HG03045 (cell line): ENCODE data around the gene FFAR3.

Experiments used
- ATAC-seq: cut with Tn5 transposase; IDR thresholded peaks from one replicate; pipeline ENCODE4 v1.9.1; 2021; ENCODE audit warnings: mild to moderate bottlenecking, moderate library complexity; ENCODE audit not compliant: unreplicated experiment

The FFAR3 gene

GRCh38 chr19:35357867-35358573, at the start of gene FFAR3:
FFAR3 (plus strand) TSS chr19:35358460; CDS start chr19:35358891, 431 bp downstream.
- no peak for ATAC-seq

GRCh38 chr19:35308910-35309309, 49.4 kb upstream of the FFAR3 start:
- no peak for ATAC-seq

DNA sequence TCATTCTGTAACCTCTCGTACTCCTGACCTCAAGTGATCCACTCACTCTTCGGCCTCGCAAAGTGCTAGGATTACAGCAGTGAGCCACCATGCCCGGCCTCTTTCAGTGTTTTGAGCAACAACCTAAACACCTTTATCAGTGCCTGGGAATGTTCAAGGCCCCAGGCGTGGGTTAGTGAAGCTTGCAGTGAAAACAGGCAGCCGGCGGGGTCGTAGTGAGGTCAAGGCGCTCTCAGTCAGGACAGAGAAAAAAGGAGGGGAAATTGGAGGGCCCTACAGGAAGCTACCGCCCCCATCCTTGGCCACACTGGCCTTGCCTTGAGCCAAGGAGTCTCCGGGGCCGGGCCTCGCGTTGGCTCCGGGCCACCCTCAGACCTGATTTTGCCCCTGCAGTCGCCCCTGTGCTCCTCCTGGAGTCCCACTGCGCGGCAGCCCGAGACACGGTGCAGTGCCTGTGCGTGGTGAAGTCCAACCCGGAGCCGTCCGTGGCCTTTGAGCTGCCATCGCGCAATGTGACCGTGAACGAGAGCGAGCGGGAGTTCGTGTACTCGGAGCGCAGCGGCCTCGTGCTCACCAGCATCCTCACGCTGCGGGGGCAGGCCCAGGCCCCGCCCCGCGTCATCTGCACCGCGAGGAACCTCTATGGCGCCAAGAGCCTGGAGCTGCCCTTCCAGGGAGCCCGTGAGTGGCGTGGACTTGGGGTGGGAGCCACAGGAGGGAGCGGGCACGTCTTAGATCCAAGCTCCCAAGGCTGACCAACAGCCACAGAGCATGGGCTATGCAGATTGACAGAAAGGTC, 48.6 kb upstream of the FFAR3 start:
- ATAC-seq = no peak

DNA sequence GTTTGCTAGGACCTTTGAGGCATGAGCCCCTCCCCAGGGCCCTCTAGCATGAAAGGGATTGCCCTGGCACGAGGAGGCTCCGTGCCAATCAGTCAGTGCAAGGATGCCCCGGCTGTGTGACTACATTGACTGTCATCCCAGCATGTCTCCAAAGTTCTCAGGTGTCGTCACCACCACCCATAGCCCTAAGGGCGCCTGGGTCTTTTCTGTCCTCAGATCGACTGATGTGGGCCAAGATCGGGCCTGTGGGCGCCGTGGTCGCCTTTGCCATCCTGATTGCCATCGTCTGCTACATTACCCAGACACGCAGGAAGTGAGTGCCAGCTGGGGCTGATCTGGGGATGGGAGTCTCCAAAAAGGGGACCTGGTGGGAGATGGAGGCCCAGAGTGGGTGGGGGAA, 47.9 kb upstream of the FFAR3 start:
- no peak for ATAC-seq

- ATAC-seq = no peak
Observed at GRCh38 chr19:35310811-35311465, 47.3 kb upstream of the FFAR3 start.

- ATAC-seq = no peak
Observed at GRCh38 chr19:35311901-35312665, 46.2 kb upstream of the FFAR3 start.

- no peak for ATAC-seq
Observed at GRCh38 chr19:35313587-35313986, 44.7 kb upstream of the FFAR3 start.

- ATAC-seq = no peak
Observed at GRCh38 chr19:35314031-35314430, 44.2 kb upstream of the FFAR3 start.

- ATAC-seq = no peak
Observed at GRCh38 chr19:35314858-35315470, 43.3 kb upstream of the FFAR3 start.

DNA sequence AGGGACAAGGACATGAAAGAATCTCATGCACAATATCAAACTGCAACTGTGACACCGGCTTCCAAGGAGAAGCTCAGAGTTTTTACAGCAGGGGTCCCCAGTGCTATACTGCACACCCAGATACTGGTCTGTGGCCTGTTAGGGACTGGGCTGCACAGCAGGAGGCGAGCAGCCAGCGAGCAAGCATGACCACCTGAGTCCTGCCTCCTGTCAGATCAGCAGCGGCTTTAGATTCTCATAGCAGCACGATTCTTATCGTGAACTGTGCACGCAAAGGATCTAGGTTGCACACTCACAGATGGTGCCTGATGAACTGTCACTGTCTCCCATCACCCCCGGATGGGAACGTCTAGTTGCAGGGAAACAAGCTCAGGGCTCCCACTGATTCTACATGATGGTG, 42.4 kb upstream of the FFAR3 start:
- no peak for ATAC-seq

- no peak for ATAC-seq
Observed at GRCh38 chr19:35316560-35316959, 41.7 kb upstream of the FFAR3 start.

DNA sequence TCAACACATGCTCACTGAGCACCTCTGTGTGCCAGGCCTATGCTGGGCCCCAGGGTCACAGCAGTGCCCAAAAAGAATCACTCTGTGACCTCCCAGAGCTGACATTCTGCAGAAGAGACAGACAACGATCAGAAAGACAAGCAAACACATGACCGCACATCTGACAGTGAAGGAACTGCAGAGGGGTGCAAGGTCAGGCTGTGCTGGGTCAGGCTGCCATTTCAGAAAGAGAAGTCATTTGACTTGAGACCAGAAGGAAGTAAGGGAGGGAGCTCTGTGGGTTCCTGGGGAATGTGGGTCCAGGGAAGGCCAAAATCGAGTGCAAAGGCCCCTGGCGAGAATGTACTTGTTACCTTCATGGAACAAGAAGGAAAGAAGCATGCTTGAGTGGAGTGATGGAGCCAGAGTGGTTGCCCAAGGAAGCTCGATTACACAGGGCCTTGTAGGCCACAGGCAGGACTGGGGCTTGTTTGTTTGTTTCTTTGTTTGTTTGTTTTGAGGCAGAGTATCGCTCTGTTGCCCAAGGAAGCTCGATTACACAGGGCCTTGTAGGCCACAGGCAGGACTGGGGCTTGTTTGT, 40.7 kb upstream of the FFAR3 start:
- no peak for ATAC-seq

GRCh38 chr19:35318679-35319448, 39.4 kb upstream of the FFAR3 start:
- ATAC-seq = no peak

DNA sequence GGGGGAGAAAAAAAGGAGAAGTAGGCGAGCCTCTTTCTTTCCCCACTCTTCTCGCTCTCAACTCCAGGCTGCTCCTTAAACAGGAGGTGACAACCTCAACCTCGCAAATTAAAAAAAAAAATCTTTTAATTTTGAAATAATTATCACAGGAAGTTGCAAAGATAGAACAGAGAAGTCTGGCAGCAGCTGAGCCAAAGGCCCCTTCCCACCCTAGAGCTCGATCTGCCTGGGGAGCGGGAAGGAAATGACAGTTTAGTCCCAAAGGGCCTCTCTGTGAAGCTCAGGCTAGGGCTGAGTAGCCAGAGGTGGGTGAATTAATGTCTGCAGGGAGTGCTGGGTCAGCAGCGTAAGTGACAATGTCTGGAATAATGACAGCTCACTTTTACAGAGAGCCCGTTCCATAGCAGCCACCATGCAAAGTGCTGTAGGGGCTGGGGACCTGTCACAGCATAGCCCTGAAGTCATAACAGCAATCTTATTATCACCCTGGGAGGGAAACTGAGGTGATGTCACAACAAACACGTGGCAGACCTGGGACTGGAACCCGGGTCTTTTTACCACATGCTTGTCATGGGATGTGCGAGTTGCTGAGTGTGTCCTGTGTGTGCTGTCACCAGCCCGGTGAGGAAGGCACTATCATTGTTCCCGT, 38.1 kb upstream of the FFAR3 start:
- no peak for ATAC-seq

- ATAC-seq = no peak
Observed at GRCh38 chr19:35321291-35321690, 37.0 kb upstream of the FFAR3 start.

- ATAC-seq = no peak
Observed at GRCh38 chr19:35322014-35322413, 36.2 kb upstream of the FFAR3 start.

- ATAC-seq = no peak
Observed at GRCh38 chr19:35327642-35328041, 30.6 kb upstream of the FFAR3 start.

DNA sequence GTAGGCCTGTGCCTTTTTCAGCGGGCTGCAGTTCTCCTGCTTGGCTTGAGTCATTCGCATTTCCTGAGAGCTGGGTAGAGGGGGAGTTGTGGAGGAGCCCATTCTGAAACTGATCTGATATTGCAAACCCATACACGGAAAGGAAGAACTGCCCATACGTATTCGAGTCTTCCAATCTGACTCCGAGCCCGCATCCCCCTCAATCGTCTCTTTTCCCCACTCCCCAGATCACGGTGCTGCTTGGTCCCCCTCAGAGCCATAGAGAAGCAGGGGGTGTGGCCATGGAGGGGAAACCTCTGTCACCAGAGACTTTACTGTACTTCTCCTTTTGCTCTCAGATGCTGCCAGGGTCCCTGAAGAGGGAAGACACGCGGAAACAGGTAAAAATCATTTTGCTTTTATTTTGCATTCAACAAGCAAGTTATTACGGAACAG, 29.4 kb upstream of the FFAR3 start, which contains the start of gene CD22:
Gene CD22 (plus strand): TSS at position 337 of the 435 bp plus-strand sequence. CDS start 2,854 bp downstream, outside the sequence.
- ATAC-seq = no peak

- no peak for ATAC-seq
Observed at GRCh38 chr19:35329323-35329722, 28.9 kb upstream of the FFAR3 start.
